Coronary artery (tissue), 2 donors: ENCODE results near the gene TYMP.

ENCODE experiments used
- DNase-seq: peaks from one replicate; pipeline ENCODE4 v3.0.0-alpha.2; 2017; ENCODE audit warnings: low spot score
- H3K27ac ChIP-seq, 2 donors: fragments of 200-600 bp; sonication (generic); one replicate each; pipeline ENCODE4 v1.5.1; 2016 to 2019
- H3K4me3 ChIP-seq: fragments of 200-600 bp; sonication (generic); 2 replicates; pipeline ENCODE4 v1.5.1; 2016; ENCODE audit warnings: mild to moderate bottlenecking, moderate library complexity
- TF ChIP-seq, protein P1 (sequence below): fragments of 200-600 bp; sonication (generic); IDR thresholded peaks from one replicate; pipeline ENCODE4 v1.5.1; 2019; ENCODE audit warnings: antibody characterized with exemption

Gene TYMP

DNA sequence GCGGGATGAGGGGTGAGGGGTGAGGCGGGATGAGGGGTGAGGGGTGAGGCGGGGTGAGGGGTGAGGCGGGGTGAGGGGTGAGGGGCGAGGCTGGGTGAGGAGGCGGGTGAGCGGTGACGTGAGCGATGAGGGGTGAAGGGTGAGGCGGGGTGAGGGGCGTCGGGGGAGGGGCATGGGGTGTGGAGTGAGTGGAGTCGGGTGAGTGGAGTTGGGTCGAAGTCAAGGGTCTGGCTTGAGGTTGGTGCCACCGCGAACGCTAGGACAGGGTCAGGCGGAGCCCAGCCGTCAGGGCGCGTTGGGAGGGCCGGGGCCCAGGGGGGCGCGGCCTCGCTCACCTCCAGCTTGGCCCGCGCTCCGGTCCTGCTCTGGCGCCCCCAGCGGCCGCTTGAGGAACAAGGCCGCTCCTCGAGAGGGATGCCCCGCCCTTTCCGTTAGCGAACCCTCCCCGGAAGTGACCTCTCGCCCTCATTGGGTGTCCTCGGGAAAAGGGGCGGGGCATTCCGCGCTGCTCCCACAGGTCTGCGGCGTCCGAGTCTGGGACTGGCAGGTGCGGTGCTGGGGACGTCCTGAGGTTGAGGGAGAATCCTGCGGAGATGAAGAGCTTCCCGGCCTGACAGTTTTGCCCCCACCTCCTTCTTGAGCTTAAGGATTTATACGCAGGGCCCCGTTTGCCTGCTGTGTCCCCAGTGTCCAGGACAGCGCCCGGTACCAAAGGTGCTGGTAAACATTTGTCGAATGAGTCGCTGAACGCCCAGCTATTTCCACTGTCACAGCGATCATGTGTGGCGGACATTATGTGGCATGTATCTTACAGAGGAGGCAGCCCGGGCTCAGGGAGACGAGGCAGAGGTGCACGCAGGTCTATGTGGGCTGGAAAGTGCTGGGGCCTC is 33.0 kb upstream of the TYMP start, which contains the start of gene SYCE3:
Gene SYCE3 (minus strand): TSS at position 397 of the 890 bp plus-strand sequence. CDS start 6,514 bp downstream, outside the sequence.
- peak within 1 kb of the TSS; percentile 75 for H3K4me3 ChIP-seq
- TF ChIP-seq, protein P1, sequence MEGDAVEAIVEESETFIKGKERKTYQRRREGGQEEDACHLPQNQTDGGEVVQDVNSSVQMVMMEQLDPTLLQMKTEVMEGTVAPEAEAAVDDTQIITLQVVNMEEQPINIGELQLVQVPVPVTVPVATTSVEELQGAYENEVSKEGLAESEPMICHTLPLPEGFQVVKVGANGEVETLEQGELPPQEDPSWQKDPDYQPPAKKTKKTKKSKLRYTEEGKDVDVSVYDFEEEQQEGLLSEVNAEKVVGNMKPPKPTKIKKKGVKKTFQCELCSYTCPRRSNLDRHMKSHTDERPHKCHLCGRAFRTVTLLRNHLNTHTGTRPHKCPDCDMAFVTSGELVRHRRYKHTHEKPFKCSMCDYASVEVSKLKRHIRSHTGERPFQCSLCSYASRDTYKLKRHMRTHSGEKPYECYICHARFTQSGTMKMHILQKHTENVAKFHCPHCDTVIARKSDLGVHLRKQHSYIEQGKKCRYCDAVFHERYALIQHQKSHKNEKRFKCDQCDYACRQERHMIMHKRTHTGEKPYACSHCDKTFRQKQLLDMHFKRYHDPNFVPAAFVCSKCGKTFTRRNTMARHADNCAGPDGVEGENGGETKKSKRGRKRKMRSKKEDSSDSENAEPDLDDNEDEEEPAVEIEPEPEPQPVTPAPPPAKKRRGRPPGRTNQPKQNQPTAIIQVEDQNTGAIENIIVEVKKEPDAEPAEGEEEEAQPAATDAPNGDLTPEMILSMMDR, result peak; percentile 94
- H3K27ac ChIP-seq, result peak within 1 kb of the TSS in 1 of 2 donors; percentile 49
- peak; percentile 93 for DNase-seq

DNA sequence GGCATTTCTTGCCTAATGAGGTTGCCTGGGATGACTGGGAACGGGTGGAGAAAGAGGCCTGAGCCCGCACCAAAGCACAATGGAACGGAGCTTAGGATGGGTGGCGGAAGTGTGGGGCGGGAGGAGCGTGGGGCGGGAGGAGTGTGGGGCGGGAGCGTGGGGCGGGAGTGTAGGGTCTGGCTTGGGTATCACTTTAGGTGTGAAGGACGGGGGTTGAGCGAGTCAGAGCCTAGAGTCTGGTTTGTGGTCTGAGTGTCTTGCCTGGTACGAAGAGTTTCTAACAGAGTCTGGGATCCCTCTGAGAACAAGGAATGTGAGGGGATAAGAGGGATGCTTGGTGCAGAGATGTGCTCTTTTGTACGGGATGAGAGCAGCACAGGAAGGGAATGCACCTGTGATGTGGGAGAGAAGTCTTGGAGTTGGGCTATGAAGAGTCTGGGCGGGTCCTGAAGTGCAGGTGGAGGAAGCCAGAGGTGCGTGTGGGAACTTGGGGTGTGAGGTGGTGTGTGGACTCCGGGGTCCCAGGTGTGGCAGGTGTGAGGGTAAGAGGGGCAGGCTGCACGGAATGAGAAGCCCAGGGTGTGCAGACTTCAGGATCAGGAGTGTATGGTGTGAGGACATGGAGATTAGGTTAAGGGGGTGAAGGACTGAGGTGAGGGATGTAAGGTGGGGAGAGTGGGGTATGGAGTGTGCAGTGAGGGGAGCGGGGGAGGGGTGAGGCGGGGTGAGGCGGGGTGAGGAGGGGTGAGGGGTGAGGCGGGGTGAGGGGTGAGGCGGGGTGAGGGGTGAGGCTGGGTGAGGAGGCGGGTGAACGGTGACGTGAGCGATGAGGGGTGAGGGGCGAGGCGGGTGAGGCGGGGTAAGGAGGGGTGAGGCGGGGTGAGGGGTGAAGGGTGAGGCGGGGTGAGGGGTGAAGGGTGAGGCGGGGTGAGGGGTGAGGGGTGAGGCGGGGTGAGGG is 31.9 kb upstream of the TYMP start:
- Histone ChIP-seq H3K4me3 (no peak overlapping the region), H3K27ac (no peak overlapping the region)
- TF ChIP-seq, protein P1, result no peak
- no peak for DNase-seq

DNA sequence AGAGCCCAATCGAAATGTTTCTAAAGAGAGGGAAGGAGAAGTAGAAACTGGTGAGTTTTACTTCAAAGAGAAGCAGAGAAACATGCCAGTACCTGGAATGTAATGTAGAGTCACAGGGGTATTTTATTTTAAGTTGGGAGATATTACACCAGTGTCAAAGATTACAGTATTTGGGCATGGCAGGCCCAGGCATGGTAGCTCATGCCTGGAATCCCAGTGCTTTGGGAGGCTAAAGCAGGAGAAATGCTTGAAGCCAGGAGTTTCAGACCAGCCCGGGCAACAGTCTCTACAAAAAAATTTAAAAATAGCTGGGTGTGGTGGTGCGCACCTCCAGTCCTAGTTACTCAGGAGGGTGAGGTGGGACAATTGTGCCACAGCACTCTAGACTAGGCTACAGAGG is 30.2 kb upstream of the TYMP start:
- TF ChIP-seq, protein P1, result no peak
- DNase-seq, result no peak
- H3K27ac ChIP-seq, result no peak overlapping the region
- H3K4me3 ChIP-seq, result no peak overlapping the region

DNA sequence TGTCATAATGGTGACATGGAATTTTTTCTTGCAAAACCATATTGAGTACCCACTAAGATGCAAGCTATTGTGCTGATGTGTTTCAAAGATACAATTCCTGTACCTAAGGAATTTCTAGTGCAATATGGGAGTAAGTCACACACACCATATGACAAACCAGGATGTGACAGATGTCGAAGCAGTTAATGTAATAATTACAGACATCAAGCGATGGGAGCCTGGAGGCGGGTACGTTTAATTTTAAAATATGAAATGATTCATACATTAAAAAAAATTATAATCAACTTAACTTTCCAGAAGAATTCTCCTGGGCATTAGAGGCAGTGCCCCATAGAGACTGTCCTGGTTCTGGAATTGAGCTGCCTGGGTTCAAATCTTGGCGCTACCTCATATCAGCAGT is 26.9 kb upstream of the TYMP start:
- TF ChIP-seq, protein P1, result no peak
- Histone ChIP-seq H3K4me3 (no peak overlapping the region), H3K27ac (no peak overlapping the region)
- no peak for DNase-seq

DNA sequence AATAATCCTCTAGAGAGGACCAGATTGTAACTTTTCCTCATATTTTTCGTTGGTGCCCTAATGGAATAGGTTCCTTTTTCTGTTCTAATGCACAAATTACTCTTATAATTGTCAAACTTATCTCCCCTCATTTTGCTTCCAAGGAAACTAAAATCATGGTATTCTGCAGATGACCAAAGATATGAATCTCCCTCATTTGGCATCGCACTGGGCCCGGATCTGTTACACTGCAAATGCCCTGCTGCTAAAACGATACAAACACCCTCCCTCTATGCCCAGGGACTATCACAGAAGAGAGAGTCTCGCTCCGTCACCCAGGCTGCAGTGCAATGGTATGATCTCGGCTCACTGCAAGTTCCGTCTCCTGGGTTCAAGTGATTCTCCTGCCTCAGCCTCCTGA is 23.5 kb upstream of the TYMP start:
- no peak for DNase-seq
- Histone ChIP-seq H3K27ac (no peak overlapping the region), H3K4me3 (no peak overlapping the region)
- TF ChIP-seq, protein P1, result no peak

DNA sequence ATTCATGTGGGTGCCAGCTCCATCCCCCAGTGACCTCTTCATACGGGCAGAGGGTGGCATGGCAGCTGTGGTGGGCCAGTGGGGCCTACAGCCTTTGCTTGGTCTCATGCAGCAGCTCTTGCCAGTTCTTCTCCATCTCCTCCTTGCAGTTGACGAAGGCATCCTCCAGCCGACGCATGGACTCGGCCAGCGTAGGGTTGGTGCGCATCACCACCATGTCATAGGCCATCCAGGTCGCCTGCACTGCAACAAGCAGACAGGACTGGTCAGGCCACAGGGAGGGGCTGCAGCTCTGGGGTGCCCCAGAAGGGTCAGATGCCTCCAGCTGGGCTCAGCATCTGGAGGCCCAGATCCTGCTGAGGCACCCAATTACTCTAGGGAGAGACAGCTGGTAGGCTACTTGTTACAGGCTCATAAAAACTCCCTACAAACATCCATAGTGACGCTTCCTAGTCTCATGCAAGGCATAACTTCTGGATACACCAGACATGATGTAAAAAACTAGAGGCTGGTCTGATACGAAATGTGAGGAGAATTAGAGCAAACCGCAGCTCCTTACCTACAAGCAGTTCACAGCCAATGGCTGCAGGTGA is 21.4 kb upstream of the TYMP start:
- TF ChIP-seq, protein P1, result no peak
- Histone ChIP-seq H3K27ac (no peak overlapping the region), H3K4me3 (no peak overlapping the region)
- no peak for DNase-seq
